T-helper 2 cell treated with Interferon-gamma antibody and Interleukin-4, amounts not matched to agents 5 μg/mL and 100 μg/mL, for 36 hours (primary cell): Measurements from ENCODE around the gene RHBDL3.

ENCODE experiments used
- DNase-seq: peaks from one replicate; pipeline ENCODE4 v3.0.0; 2021; ENCODE audit warnings: low spot score
- H3K27ac Mint-ChIP-seq: one replicate; pipeline ENCODE4 v1.8.0; 2021; ENCODE audit warnings: mild to moderate bottlenecking, mixed read lengths
- H3K27me3 Mint-ChIP-seq: one replicate; pipeline ENCODE4 v1.8.0; 2021; ENCODE audit warnings: low read depth, mixed read lengths
- H3K36me3 Mint-ChIP-seq: one replicate; pipeline ENCODE4 v1.8.0; 2021; ENCODE audit warnings: low read depth, mixed read lengths
- H3K4me1 Mint-ChIP-seq: one replicate; pipeline ENCODE4 v1.8.0; 2021; ENCODE audit warnings: low read depth, mixed read lengths
- H3K4me3 Mint-ChIP-seq: one replicate; pipeline ENCODE4 v1.8.0; 2022; ENCODE audit warnings: mild to moderate bottlenecking, moderate library complexity, mixed read lengths
- H3K9me3 Mint-ChIP-seq: one replicate; pipeline ENCODE4 v1.8.0; 2021; ENCODE audit warnings: mixed read lengths

RHBDL3 gene, protein sequence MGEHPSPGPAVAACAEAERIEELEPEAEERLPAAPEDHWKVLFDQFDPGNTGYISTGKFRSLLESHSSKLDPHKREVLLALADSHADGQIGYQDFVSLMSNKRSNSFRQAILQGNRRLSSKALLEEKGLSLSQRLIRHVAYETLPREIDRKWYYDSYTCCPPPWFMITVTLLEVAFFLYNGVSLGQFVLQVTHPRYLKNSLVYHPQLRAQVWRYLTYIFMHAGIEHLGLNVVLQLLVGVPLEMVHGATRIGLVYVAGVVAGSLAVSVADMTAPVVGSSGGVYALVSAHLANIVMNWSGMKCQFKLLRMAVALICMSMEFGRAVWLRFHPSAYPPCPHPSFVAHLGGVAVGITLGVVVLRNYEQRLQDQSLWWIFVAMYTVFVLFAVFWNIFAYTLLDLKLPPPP

DNA sequence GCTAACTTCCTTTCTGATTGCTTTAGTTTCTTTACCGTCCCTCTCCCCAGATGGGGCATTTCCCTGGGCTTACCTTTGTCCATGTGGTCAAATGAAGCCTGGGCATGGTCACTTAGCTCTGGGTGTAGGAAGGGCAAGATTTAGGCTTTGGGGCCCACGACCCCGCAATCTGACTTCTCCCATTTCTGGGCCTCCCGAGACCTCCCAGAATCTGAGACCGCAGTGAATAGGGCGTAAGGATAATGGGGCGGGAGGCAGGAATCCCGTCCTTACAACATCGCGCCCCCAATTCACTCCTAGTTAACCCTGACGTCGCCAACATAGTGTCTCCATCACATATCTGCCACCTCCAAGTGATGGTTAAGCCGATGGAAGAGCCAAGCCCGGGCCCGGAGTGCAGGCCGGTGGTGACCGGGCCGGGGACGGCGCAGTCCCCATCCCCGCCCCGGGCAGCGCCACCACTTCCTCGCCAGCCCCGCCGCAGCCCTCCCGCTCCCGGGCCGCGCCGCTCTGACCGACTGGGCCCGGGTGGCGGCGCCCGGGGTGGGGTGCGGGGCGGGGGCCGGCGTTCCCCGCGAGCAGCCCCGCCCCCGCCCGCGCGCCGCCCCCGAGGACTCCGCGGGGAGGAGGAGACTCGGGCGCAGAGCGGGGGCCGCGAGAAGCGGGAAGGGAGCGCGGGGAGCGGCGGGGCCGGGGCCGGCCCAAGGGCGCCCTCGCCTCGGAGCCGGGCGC lies at the start of gene RHBDL3:
TSS of gene RHBDL3 (plus strand) at position 641 of the 732 bp plus-strand sequence. CDS start 358 bp downstream, outside the sequence.
- peaks cover 75% of the 10 kb centered on the region for H3K27me3 Mint-ChIP-seq
- H3K4me3 Mint-ChIP-seq = peak within 1 kb of the TSS; percentile 83
- no peak within 1 kb of the TSS for H3K27ac Mint-ChIP-seq
- H3K36me3 Mint-ChIP-seq = no peaks in the 10 kb centered on the region
- H3K9me3 Mint-ChIP-seq = no peaks in the 10 kb centered on the region
- H3K4me1 Mint-ChIP-seq = peaks cover 16% of the 10 kb centered on the region
- peak; percentile 11 for DNase-seq

DNA sequence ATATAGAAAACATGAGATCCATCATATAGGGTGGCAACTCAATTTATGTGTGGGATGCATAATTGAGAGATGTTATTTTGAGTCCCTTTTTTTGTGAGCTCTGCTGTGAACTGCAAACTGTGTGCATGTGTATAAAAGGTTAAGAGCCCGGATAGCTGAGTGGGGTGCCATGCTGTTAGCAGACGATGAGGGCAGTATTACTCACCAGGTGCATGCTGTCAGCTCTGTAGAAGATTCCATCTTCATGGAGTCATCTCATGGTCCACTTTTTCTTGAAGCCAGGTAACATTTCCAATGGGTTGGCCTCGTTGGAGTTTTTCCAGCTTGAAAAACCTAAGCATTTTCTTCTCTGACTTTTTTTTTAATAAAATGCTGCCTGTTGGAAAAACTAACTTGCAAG lies 43.0 kb upstream of the RHBDL3 start:
- Mint-ChIP-seq H3K9me3 (no peaks in the 10 kb centered on the region), H3K36me3 (peaks cover 12% of the 10 kb centered on the region), H3K4me1 (peaks cover 16% of the 10 kb centered on the region), H3K27ac (no peak overlapping the region), H3K27me3 (no peaks in the 10 kb centered on the region), H3K4me3 (no peak overlapping the region)
- no peak for DNase-seq

DNA sequence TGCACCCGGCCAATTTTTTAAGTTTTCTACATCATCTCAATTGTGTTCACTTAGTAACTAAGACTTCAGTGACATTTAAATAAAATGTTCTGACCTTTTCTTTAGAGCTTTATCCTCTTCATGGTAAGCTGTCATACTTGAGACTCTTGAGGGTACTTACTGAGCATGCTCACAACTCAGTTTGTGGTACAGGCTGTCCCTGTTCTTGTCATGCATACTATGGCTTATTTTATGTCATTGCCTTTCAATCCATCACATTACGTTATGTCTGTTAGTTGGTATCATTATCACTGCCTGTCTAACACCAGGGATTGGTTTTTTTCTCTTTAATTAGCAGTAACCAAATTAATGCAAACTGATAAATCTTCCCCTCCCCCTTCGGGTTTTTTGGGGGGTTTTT lies 41.9 kb upstream of the RHBDL3 start:
- Mint-ChIP-seq H3K27me3 (no peaks in the 10 kb centered on the region), H3K36me3 (peaks cover 10% of the 10 kb centered on the region), H3K4me3 (no peak overlapping the region), H3K4me1 (peaks cover 14% of the 10 kb centered on the region), H3K27ac (no peak overlapping the region), H3K9me3 (no peaks in the 10 kb centered on the region)
- no peak for DNase-seq

DNA sequence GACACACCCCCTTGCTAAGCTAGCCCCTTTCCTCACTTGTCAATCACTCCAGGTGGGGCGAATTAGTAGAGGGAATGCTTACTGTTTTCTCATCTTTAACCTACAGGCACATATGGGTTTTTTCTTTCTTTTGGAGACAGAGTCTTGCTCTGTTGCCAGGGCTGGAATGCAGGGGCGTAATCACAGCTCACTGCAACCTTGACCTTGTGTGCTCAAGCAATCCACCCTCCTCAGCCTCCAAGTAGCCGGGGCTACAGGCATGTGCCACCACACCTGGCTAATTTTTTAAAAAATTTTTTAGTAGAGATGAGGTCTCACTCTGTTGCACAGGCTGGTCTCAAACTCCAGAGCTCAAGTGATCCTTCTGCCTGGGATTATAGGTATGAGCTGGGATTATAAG lies 38.7 kb upstream of the RHBDL3 start:
- Mint-ChIP-seq H3K4me1 (no peaks in the 10 kb centered on the region), H3K27me3 (no peaks in the 10 kb centered on the region), H3K27ac (no peak overlapping the region), H3K36me3 (peaks cover 8% of the 10 kb centered on the region), H3K4me3 (no peak overlapping the region), H3K9me3 (no peaks in the 10 kb centered on the region)
- DNase-seq = no peak

DNA sequence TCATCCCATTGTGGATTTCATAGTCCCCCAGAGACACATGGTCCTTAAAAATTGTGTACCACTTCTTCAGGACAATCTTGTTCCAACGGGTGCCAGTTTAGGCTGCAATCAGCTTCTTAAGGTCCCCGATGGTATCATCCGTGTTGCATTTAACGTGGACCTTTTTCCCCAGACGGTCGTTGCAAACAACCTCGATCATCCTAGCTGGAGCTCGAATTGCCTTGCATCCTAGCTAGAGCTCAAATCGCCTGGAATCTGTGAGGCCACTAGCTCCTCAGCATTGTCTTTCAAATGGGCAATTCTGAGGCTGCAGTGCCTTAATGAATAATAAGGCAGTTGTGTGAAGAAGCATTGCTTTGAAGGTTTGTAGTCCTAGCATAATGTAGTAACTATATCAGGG lies 37.7 kb upstream of the RHBDL3 start:
- no peak for DNase-seq
- H3K4me3 Mint-ChIP-seq = no peak overlapping the region
- no peaks in the 10 kb centered on the region for H3K27me3 Mint-ChIP-seq
- peaks cover 7% of the 10 kb centered on the region for H3K36me3 Mint-ChIP-seq
- no peak overlapping the region for H3K27ac Mint-ChIP-seq
- no peaks in the 10 kb centered on the region for H3K4me1 Mint-ChIP-seq
- H3K9me3 Mint-ChIP-seq = no peaks in the 10 kb centered on the region

DNA sequence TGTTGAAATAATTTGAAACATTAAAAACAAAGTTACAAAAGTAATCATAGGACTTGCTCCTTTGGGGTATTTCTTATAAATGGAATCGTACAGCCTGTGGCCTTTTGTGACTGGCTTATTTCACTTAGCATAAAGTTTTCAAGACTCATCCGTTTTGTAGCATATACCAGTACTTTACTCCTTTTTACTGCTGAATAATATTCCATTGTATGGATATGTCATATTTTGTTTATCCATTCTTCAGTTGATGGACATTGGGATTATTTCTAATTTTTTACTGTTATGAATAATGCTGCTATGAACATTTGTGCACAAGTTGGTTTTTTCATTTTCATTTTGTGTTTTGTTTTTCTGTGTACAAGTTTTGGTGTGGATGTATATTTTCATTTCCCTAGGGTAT lies 30.0 kb upstream of the RHBDL3 start:
- DNase-seq = no peak
- H3K4me1 Mint-ChIP-seq = peaks cover 4% of the 10 kb centered on the region
- H3K9me3 Mint-ChIP-seq = no peaks in the 10 kb centered on the region
- no peak overlapping the region for H3K4me3 Mint-ChIP-seq
- no peaks in the 10 kb centered on the region for H3K27me3 Mint-ChIP-seq
- no peak overlapping the region for H3K27ac Mint-ChIP-seq
- H3K36me3 Mint-ChIP-seq = no peaks in the 10 kb centered on the region

DNA sequence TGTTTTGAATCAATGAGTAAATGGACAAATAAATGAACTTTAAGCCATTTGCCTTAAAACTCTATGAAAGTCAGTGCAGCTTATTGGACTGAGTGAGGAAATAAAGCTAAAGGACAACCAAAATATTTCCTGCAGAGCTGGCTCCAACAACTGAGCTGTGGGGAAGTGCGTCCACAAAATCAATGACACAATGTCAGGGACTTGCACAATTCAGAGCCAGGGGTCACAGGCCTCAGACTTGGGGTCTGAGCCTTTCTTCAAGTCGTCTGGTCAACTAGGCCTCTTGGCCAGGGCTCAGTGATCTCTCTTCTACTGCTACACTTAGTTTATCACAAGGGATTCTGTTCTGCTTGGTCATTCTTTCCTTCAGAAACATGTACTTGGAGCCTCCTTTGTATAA lies 26.2 kb upstream of the RHBDL3 start:
- no peaks in the 10 kb centered on the region for H3K9me3 Mint-ChIP-seq
- H3K27ac Mint-ChIP-seq = no peak overlapping the region
- no peak overlapping the region for H3K4me3 Mint-ChIP-seq
- DNase-seq = no peak
- H3K4me1 Mint-ChIP-seq = no peaks in the 10 kb centered on the region
- no peaks in the 10 kb centered on the region for H3K36me3 Mint-ChIP-seq
- H3K27me3 Mint-ChIP-seq = peaks cover 3% of the 10 kb centered on the region

DNA sequence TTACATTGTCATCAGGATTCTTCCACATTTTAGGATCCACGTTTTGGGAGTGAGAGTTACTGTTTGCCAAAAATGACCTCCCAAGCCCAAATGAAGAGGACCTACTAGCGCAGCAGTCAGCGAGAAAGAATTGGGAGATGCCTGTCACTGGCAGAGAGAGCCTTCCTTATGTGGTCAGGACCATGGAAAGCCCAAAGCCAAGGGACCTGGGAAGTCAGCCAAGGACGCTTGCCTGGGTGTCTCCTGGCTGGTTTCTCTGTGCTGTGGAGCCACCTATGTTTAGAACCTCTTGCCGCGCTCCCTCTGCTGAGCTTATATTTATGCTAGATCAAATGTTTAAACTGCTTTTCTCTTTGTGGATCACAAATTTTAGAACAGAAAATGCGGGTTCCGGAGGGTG lies 24.9 kb upstream of the RHBDL3 start:
- Mint-ChIP-seq H3K27me3 (peaks cover 3% of the 10 kb centered on the region), H3K9me3 (no peaks in the 10 kb centered on the region), H3K27ac (no peak overlapping the region), H3K4me1 (no peaks in the 10 kb centered on the region), H3K36me3 (no peaks in the 10 kb centered on the region), H3K4me3 (no peak overlapping the region)
- DNase-seq = no peak

DNA sequence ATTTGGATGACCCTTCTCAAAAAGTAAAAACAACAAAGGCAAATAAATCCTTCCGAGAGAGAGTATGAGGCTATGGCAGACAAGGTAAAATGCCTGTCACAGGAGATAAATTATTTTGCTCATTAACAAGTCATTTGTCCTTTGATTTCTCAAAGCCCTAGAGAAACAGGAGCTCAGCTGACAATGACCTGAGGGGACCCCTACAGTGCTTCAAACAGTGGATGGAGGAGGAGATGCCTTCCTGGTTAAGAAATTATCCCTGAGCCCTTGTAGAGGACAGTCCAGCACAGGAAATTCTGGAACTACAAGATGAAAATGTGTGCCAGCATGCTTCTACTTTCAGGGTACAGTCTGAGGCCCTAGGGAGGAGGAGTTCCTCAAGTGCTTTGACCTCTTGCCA lies 24.0 kb upstream of the RHBDL3 start:
- no peak overlapping the region for H3K4me3 Mint-ChIP-seq
- H3K36me3 Mint-ChIP-seq = no peaks in the 10 kb centered on the region
- H3K9me3 Mint-ChIP-seq = no peaks in the 10 kb centered on the region
- DNase-seq = no peak
- no peaks in the 10 kb centered on the region for H3K4me1 Mint-ChIP-seq
- H3K27ac Mint-ChIP-seq = no peak overlapping the region
- H3K27me3 Mint-ChIP-seq = peaks cover 3% of the 10 kb centered on the region

DNA sequence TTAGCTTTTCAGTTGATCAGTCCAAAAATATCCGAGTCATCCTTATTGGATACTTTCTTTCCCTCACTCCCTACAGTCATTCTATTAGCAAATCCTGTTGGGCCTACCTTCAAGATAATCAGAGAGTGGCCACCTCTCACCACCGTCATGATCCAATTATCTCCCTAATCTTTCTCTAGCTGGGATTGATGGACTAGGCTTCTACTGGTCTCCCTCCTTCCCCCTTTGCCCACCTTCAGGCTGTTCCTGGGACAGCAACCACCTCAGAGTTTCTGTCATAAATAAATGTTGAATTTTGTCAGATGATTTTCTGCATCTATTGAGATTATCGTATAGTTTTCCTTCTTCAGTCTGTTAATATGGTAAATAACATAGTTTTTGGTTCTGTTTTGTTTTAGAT lies 16.2 kb upstream of the RHBDL3 start:
- no peaks in the 10 kb centered on the region for H3K9me3 Mint-ChIP-seq
- no peak overlapping the region for H3K4me3 Mint-ChIP-seq
- no peak overlapping the region for H3K27ac Mint-ChIP-seq

DNA sequence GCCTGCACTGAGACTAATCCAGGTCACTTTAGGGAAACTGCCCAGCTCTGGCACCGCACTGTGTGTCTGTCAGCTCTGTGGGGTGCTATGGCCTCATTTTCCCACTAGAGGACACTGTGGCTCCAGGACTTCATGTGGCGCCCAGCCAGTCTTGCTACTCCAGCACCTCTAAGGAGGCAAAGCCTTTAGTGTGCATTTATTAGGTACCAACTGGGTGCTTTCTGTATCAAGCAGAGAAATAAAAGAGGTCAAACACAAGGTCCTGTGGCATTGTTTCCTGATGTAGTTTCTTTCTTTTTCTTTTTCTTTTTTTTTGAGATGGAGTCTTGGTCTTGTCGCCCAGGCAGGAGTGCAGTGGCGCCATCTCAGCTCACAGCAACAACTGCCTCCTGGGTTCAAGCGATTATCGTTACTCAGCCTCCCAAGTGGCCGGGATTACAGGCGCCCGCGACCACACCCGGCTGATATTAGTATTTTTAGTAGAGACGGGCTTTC lies 12.5 kb upstream of the RHBDL3 start:
- Mint-ChIP-seq H3K4me1 (peaks cover 3% of the 10 kb centered on the region), H3K36me3 (peaks cover 1% of the 10 kb centered on the region), H3K9me3 (no peaks in the 10 kb centered on the region), H3K27me3 (peaks cover 25% of the 10 kb centered on the region), H3K4me3 (no peak overlapping the region), H3K27ac (no peak overlapping the region)
- peak; percentile 63 for DNase-seq

More for the DNA sequence above, 16.2 kb upstream of the RHBDL3 start:
- no peak for DNase-seq
- Mint-ChIP-seq H3K27me3 (peaks cover 19% of the 10 kb centered on the region), H3K36me3 (peaks cover 1% of the 10 kb centered on the region), H3K4me1 (peaks cover 3% of the 10 kb centered on the region)

DNA sequence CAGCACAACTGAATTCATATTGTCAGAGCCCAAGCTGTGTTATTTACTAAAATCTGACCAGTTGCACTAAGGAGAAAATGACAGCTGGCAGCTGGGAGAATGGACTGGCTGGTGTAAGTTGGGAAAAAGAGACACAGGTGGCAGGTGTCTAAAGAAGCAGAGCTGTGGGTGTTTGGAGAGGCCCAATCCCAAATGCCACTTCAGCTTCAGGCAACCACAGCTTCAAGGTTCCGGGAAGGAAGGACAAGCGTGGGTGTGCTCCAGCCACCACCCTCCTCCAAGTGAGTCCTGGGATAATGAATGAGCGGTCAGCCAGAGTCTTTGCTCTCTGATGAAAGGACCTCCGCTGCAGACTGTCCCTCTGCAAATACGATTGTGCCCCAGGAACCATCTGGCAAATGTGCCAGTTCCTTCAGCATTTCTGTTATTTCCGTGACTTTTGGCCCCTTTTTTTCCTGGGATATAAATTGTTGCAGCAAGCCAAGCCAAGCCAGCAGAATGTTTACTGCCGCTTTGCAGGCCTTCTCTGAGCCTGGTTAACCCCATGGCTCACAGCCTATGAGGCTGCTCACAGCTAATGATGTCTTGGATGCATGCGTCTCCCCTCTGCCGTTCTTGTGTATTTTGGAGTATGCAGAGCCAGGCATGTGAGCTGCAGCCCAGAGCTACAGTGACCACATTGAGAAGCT lies 9.5 kb upstream of the RHBDL3 start:
- DNase-seq = no peak
- H3K4me1 Mint-ChIP-seq = peaks cover 3% of the 10 kb centered on the region
- H3K9me3 Mint-ChIP-seq = no peaks in the 10 kb centered on the region
- H3K4me3 Mint-ChIP-seq = no peak overlapping the region
- peaks cover 37% of the 10 kb centered on the region for H3K27me3 Mint-ChIP-seq
- peaks cover 1% of the 10 kb centered on the region for H3K36me3 Mint-ChIP-seq
- no peak overlapping the region for H3K27ac Mint-ChIP-seq

DNA sequence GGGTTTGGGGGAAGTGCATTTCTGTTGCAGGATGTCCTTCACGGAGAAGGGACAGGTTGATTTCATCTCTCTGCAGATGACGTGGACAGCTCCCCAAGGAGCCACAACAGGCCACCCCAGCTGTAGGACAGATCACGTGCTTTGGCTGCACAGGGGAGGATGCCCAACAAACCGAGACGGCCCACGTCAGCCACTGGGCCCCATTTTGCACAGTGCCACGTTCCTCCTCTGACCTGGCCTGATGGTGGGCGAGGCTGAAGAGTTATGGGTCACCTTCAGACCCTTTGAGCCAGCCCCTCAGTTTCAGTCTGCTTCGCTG lies 9.0 kb upstream of the RHBDL3 start:
- no peak for DNase-seq
- no peak overlapping the region for H3K4me3 Mint-ChIP-seq
- H3K4me1 Mint-ChIP-seq = peaks cover 3% of the 10 kb centered on the region
- peaks cover 38% of the 10 kb centered on the region for H3K27me3 Mint-ChIP-seq
- H3K36me3 Mint-ChIP-seq = peaks cover 1% of the 10 kb centered on the region
- no peaks in the 10 kb centered on the region for H3K9me3 Mint-ChIP-seq
- no peak overlapping the region for H3K27ac Mint-ChIP-seq
